GM12878 (cell line): ENCODE measurements around the gene CS. TPM values are rescaled to one million over a fixed set of nuclear protein-coding genes. Genes with fewer than 3 reads are reported as not detected.
A peak's percentile ranks its signal among the peaks of the same experiment; 100 is the strongest.

Experiments used
- ASH2L ChIP-seq: fragments of 300-600, 200-600 bp; sonication (generic); IDR thresholded peaks from 2 replicates; pipeline ENCODE4 v1.6.1; 2017; ENCODE audit warnings: low read depth, mild to moderate bottlenecking, borderline replicate concordance
- ATF2 ChIP-seq: IDR thresholded peaks from 2 replicates; pipeline ENCODE4 v1.6.1; 2012; ENCODE audit warnings: low read length, inconsistent platforms
- BHLHE40 ChIP-seq, 2 experiments: fragments of 450-650 bp in 1 of 2; IDR thresholded peaks; 2 replicates each; pipeline ENCODE4 v1.6.1; 2011 to 2017; ENCODE audit warnings: low read depth in 2 of 2, borderline replicate concordance in 1 of 2, improper control_type of control experiment in 1 of 2, low read length in 1 of 2, mild to moderate bottlenecking in 1 of 2
- CBX5 ChIP-seq: sonication (generic); IDR thresholded peaks from 2 replicates; pipeline ENCODE4 v1.6.1; 2016; ENCODE audit warnings: low read depth, moderate library complexity, mild to moderate bottlenecking, inconsistent platforms
- CEBPB ChIP-seq, 2 experiments: fragments of 150-350 bp in 1 of 2; IDR thresholded peaks; 2 replicates each; pipeline ENCODE4 v1.6.1; 2012 to 2014; ENCODE audit warnings: low read depth in 2 of 2, low read length in 2 of 2, borderline replicate concordance in 1 of 2, inconsistent platforms in 1 of 2
- ELK1 ChIP-seq: IDR thresholded peaks from 2 replicates; pipeline ENCODE4 v1.6.1; 2012; ENCODE audit warnings: low read depth, low read length, improper control_type of control experiment
- GABPA ChIP-seq: IDR thresholded peaks from 2 replicates; pipeline ENCODE4 v1.6.1; 2014; ENCODE audit warnings: antibody characterized with exemption, low read depth, mild to moderate bottlenecking, inconsistent platforms
- HCFC1 ChIP-seq: fragments of 150-350 bp; IDR thresholded peaks from 2 replicates; pipeline ENCODE4 v1.6.1; 2014; ENCODE audit warnings: low read length
- HDAC2 ChIP-seq: fragments of 200-600 bp; sonication (generic); IDR thresholded peaks from 2 replicates; pipeline ENCODE4 v1.6.1; 2017
- HDAC6 ChIP-seq: fragments of 200-600 bp; sonication (generic); IDR thresholded peaks from one replicate; pipeline ENCODE4 v1.8.0; 2017; ENCODE audit warnings: antibody characterized with exemption; ENCODE audit not compliant: unreplicated experiment
- JUND ChIP-seq: IDR thresholded peaks from 2 replicates; pipeline ENCODE4 v1.6.1; 2012; ENCODE audit warnings: low read depth, mild to moderate bottlenecking, low read length, improper control_type of control experiment, moderate library complexity
- KLF5 ChIP-seq: fragments of 450-650 bp; IDR thresholded peaks from 2 replicates; pipeline ENCODE4 v1.6.1; 2014; ENCODE audit warnings: mild to moderate bottlenecking; ENCODE audit not compliant: partially characterized antibody
- MTA2 ChIP-seq: fragments of 450-650 bp; IDR thresholded peaks from 2 replicates; pipeline ENCODE4 v1.6.1; 2016; ENCODE audit warnings: low read depth, mild to moderate bottlenecking, moderate library complexity
- MYB ChIP-seq: fragments of 150-350 bp; IDR thresholded peaks from 2 replicates; pipeline ENCODE4 v1.6.1; 2014; ENCODE audit warnings: mild to moderate bottlenecking, low read depth, low read length, borderline replicate concordance
- NBN ChIP-seq: fragments of 450-650 bp; IDR thresholded peaks from 2 replicates; pipeline ENCODE4 v1.6.1; 2016
- NKRF ChIP-seq: fragments of 450-650 bp; conservative IDR thresholded peaks from 2 replicates; pipeline ENCODE4 v1.6.1; 2017; ENCODE audit warnings: mild to moderate bottlenecking, moderate library complexity
- NR2F1 ChIP-seq: fragments of 450-650 bp; conservative IDR thresholded peaks from 2 replicates; pipeline ENCODE4 v1.6.1; 2017; ENCODE audit warnings: mild to moderate bottlenecking
- POLR2AphosphoS5 ChIP-seq: IDR thresholded peaks from 2 replicates; pipeline ENCODE4 v1.6.1; 2011; ENCODE audit warnings: mild to moderate bottlenecking, low read length, inconsistent platforms
- POU2F2 ChIP-seq: IDR thresholded peaks from 3 replicates; pipeline ENCODE4 v1.6.1; 2011; ENCODE audit warnings: low read depth, mild to moderate bottlenecking, low read length, borderline replicate concordance
- RUNX3 ChIP-seq: IDR thresholded peaks from 2 replicates; pipeline ENCODE4 v1.6.1; 2012; ENCODE audit warnings: low read length, inconsistent platforms
- SIN3A ChIP-seq: IDR thresholded peaks from 2 replicates; pipeline ENCODE4 v1.6.1; 2012; ENCODE audit warnings: low read depth, low read length, improper control_type of control experiment
- SMAD5 ChIP-seq: IDR thresholded peaks from 2 replicates; pipeline ENCODE4 v1.6.1; 2016; ENCODE audit warnings: antibody characterized with exemption, low read depth
- SMC3 ChIP-seq: IDR thresholded peaks from 2 replicates; pipeline ENCODE4 v1.6.1; 2011; ENCODE audit warnings: low read length, improper control_type of control experiment, borderline replicate concordance
- SPI1 ChIP-seq: IDR thresholded peaks from 2 replicates; pipeline ENCODE4 v1.6.1; 2011; ENCODE audit warnings: low read depth, mild to moderate bottlenecking, low read length, moderate library complexity, borderline replicate concordance; ENCODE audit not compliant: insufficient read depth
- STAT3 ChIP-seq: IDR thresholded peaks from 2 replicates; pipeline ENCODE4 v1.6.1; 2011; ENCODE audit warnings: low read depth, low read length, improper control_type of control experiment
- TCF7 ChIP-seq: IDR thresholded peaks from 2 replicates; pipeline ENCODE4 v1.6.1; 2014; ENCODE audit warnings: antibody characterized with exemption, borderline replicate concordance
- USF2 ChIP-seq: IDR thresholded peaks from 2 replicates; pipeline ENCODE4 v1.6.1; 2011; ENCODE audit warnings: low read depth, low read length, improper control_type of control experiment, borderline replicate concordance
- polyA plus RNA-seq, 11 experiments: library from polyadenylated mRNA; depleted of rRNA in 4 of 11; unstranded in 6 of 11; stranded (reverse) in 5 of 11; fragments of >200 nt; fragmentation: Nextera tagmentation in 4 of 11; fragmentation: Illumina TruSeq in 1 of 11; extraction: Ambion mirVana in 4 of 11; extraction: Trizol in 1 of 11; gene quantifications; 1 replicate in 1 of 11; 2 replicates in 10 of 11; pipeline versions ENCODE4 v1.2.1 to v1.2.3, GENCODE V29; 2011 to 2016; ENCODE audit warnings: inconsistent platforms in 2 of 11, missing spikeins in 2 of 11, low read depth in 1 of 11
- total RNA-seq, 4 experiments: library from RNA; depleted of rRNA in 3 of 4; stranded (reverse); fragments of >200 nt in 3 of 4; fragmentation: Illumina TruSeq in 1 of 4; extraction: Trizol in 1 of 4; gene quantifications; 2 replicates each; pipeline versions ENCODE4 v1.2.1 to v1.2.3, GENCODE V29; 2013 to 2021

The CS gene
- total and polyA plus RNA-seq, 10 of the 15 experiments (the other 5 are each of a cell fraction or from before 2014, with no cell fraction given) = 64.9 to 276 (median 139) TPM

DNA sequence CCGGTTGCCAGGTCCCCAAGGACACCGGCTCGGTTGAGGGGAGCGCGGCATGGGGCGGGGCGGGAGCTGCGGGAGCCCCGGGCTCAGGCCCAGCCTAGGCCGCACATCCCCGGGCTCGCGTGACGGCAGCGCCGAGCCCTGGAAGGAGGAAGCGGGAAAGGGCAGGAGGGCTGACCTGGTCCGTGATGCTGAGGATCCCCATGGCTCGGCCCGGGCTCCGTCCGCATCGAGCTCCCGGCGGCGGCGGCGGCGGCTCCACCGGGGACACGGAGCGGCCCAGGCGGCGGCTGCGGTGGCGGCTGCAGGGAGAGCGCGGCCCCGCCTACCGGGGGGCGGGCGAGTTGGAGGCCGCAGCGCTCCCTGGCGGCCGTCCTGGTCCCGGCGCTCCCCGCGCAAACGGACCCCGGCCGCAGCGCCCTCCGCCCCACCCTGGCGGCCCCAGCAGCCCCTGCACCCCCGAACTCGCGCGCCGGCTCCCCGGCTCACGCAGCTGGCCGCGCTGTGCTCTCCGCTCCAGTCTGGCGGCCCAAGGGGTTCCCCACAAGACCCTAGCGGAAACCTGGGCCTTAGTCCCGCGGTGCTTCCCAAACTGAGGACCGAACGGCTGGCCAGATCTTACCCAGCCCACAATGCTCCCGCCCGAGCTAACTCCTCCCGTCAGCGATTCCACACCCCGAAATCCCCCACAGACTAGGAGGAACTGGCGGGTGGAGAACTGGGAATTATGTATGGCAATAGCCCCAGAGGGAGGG is 41.9 kb downstream of the CS start, which contains the start of gene ANKRD52 (continued):
- TF ChIP-seq ELK1 (no peak), GABPA (no peak), BHLHE40 (IDR thresholded peaks at IDR 0.05; ENCODE audit: borderline replicate concordance in 1 of 2, low read depth in 2 of 2, low read length in 1 of 2) (peak; percentile 8 to 88; a peak in 2 of 4 replicates), HDAC2 (no peak), SPI1 (no peak), KLF5 (peak; percentile 38), POLR2AphosphoS5 (no peak), NR2F1 (peak; percentile 83), HDAC6 (no peak), ASH2L (no peak), CEBPB (IDR thresholded peaks at IDR 0.05; ENCODE audit: borderline replicate concordance in 1 of 2, low read depth in 2 of 2, low read length in 2 of 2) (no peak), USF2 (no peak), NBN (peak; percentile 39; the same call in 1 of the 2 replicates), CBX5 (no peak), ATF2 (no peak), SMAD5 (no peak), JUND (no peak), TCF7 (no peak), RUNX3 (peak; percentile 52), HCFC1 (no peak), SMC3 (peak; percentile 28; the same call in 1 of the 2 replicates), MTA2 (no peak), SIN3A (peak; percentile 80), STAT3 (no peak), MYB (no peak), POU2F2 (no peak; the same call in 2 of the 3 replicates), NKRF (peak; percentile 95)
